DND-41 (cell line): ENCODE measurements around the gene FAM83B.

Experiments used
- EZH2 ChIP-seq: IDR thresholded peaks from 3 replicates; pipeline ENCODE4 v1.6.1; 2012; ENCODE audit warnings: borderline replicate concordance, low read depth, mild to moderate bottlenecking, moderate library complexity, low read length, inconsistent platforms; ENCODE audit not compliant: severe bottlenecking
- TF ChIP-seq, protein P1 (sequence below): IDR thresholded peaks from 2 replicates; pipeline ENCODE4 v1.5.1; 2012; ENCODE audit warnings: borderline replicate concordance, low read length, moderate library complexity, mild to moderate bottlenecking; ENCODE audit not compliant: poor library complexity, severe bottlenecking; ENCODE audit errors: extremely low read depth

DNA sequence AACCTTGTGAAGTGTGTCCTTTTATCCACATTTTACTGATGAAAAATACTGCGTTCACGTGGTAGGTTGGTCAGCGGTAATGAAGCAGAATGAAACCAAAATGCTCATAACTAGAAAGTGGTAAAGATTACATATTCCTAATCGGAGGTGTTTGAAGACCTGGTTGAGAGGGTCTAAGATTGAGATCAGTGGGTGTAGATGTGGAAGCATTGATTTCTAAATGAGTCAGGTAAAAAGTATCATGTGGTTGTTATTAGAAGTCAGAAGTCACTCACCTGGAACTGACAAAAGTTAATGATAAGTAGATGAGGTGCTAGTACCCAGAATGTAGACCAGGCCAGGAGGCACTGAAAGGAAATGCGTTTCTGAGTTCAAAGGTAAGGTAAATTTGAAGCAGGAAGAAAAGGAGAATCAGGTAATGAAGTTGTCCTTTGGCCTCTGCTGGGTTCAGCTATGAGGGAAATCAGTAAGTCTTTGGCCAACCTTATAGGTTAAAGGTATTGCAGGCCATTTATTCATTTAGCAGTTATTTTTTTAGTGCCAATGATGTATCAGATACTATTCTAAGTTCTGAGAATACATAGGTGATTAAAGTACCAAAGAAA lies 31.2 kb downstream of the FAM83B start:
- TF ChIP-seq, protein P1, sequence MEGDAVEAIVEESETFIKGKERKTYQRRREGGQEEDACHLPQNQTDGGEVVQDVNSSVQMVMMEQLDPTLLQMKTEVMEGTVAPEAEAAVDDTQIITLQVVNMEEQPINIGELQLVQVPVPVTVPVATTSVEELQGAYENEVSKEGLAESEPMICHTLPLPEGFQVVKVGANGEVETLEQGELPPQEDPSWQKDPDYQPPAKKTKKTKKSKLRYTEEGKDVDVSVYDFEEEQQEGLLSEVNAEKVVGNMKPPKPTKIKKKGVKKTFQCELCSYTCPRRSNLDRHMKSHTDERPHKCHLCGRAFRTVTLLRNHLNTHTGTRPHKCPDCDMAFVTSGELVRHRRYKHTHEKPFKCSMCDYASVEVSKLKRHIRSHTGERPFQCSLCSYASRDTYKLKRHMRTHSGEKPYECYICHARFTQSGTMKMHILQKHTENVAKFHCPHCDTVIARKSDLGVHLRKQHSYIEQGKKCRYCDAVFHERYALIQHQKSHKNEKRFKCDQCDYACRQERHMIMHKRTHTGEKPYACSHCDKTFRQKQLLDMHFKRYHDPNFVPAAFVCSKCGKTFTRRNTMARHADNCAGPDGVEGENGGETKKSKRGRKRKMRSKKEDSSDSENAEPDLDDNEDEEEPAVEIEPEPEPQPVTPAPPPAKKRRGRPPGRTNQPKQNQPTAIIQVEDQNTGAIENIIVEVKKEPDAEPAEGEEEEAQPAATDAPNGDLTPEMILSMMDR = no peak
- TF ChIP-seq EZH2 = no peak
